H1 (cell line): ENCODE measurements around the gene THBD. TPM values are rescaled to one million over a fixed set of nuclear protein-coding genes. Genes with fewer than 3 reads are reported as not detected.

Experiments
- CTCF ChIA-PET: fragments of 300-600 bp; sonication (Branson Sonifier 250); formaldehyde crosslinking; loops from one replicate; lab custom pipeline; 2021; ENCODE audit not compliant: partially characterized antibody; lab: Charles Lee
- POLR2A ChIA-PET: fragments of 300-600 bp; sonication (Branson Sonifier 250); formaldehyde crosslinking; loops from one replicate; lab custom pipeline; 2021; ENCODE audit warnings: inconsistent platforms; ENCODE audit not compliant: partially characterized antibody; lab: Charles Lee
- DNase-seq, 2 experiments: peaks; one replicate each; pipeline versions ENCODE4 v3.0.0 to v3.0.0-alpha.2; 2010 to 2022; ENCODE audit warnings: low spot score in 2 of 2, low read depth in 1 of 2, mixed read lengths in 1 of 2
- FAIRE-seq: peaks from 2 replicates; lab custom pipeline; 2011; peaks lifted over from hg19 to GRCh38; lab: Jason Lieb, UNC
- H2AFZ ChIP-seq: 2 replicates; pipeline ENCODE4 v1.8.1; 2012; ENCODE audit warnings: low read length, inconsistent platforms
- H2AK5ac ChIP-seq: 2 replicates; pipeline ENCODE4 v1.6.1; 2013; ENCODE audit warnings: low read depth, low read length
- H2BK120ac ChIP-seq: replicated peaks from 2 replicates; pipeline ENCODE3; 2013; ENCODE audit warnings: low read depth, low read length, inconsistent platforms
- H2BK12ac ChIP-seq: 2 replicates; pipeline ENCODE4 v1.6.1; 2013; ENCODE audit warnings: low read depth, low read length
- H2BK15ac ChIP-seq: 2 replicates; pipeline ENCODE4 v1.6.1; 2013; ENCODE audit warnings: low read length
- H2BK20ac ChIP-seq: 2 replicates; pipeline ENCODE4 v1.6.1; 2013; ENCODE audit warnings: low read length
- H2BK5ac ChIP-seq: 2 replicates; pipeline ENCODE4 v1.6.1; 2013; ENCODE audit warnings: low read depth, low read length
- H3K14ac ChIP-seq: 2 replicates; pipeline ENCODE4 v1.6.1; 2013; ENCODE audit warnings: inconsistent platforms; ENCODE audit not compliant: insufficient read length
- H3K18ac ChIP-seq: 2 replicates; pipeline ENCODE4 v1.6.1; 2013; ENCODE audit warnings: low read length; ENCODE audit errors: extremely low read depth
- H3K23ac ChIP-seq: 2 replicates; pipeline ENCODE4 v1.6.1; 2013; ENCODE audit warnings: inconsistent platforms; ENCODE audit not compliant: insufficient read length
- H3K23me2 ChIP-seq: 2 replicates; pipeline ENCODE4 v1.6.1; 2013; ENCODE audit warnings: low read depth, low read length
- H3K27ac ChIP-seq: 2 replicates; pipeline ENCODE4 v1.6.1; 2011; ENCODE audit warnings: low read depth, low read length, inconsistent platforms
- H3K27me3 ChIP-seq, 4 experiments: replicated peaks in 1 of 4; 1 replicate in 1 of 4; 2 replicates in 3 of 4; pipeline versions ENCODE4 v1.6.1 to v1.8.1; 2011 to 2013; ENCODE audit warnings: low read length in 3 of 4, mild to moderate bottlenecking in 3 of 4, inconsistent platforms in 2 of 4, mixed read lengths in 2 of 4, moderate library complexity in 1 of 4; ENCODE audit not compliant: control insufficient read depth in 3 of 4, insufficient read depth in 3 of 4; ENCODE audit errors: extremely low read depth in 1 of 4
- H3K36me3 ChIP-seq, 4 experiments: 2 replicates each; pipeline versions ENCODE4 v1.6.1 to v1.8.1; 2011 to 2013; ENCODE audit warnings: mild to moderate bottlenecking in 4 of 4, low read length in 3 of 4, moderate library complexity in 2 of 4, control low read depth in 1 of 4, inconsistent platforms in 1 of 4; ENCODE audit not compliant: insufficient read depth in 4 of 4, control insufficient read depth in 2 of 4
- H3K4ac ChIP-seq: replicated peaks from 2 replicates; pipeline ENCODE3; 2013; ENCODE audit warnings: low read length, low read depth, mixed read lengths, inconsistent platforms; ENCODE audit not compliant: insufficient read length
- H3K4me1 ChIP-seq, 4 experiments: replicated peaks in 1 of 4; 1 replicate in 1 of 4; 2 replicates in 3 of 4; pipeline versions ENCODE4 v1.6.1 to v1.8.1; 2011 to 2013; ENCODE audit warnings: low read length in 3 of 4, inconsistent platforms in 2 of 4, mixed read lengths in 1 of 4; ENCODE audit not compliant: insufficient read depth in 4 of 4, control insufficient read depth in 3 of 4
- H3K4me2 ChIP-seq, 2 experiments: 2 replicates each; pipeline versions ENCODE4 v1.6.1 to v1.8.1; 2011 to 2013; ENCODE audit warnings: low read depth in 2 of 2, low read length in 2 of 2, control low read depth in 1 of 2, inconsistent platforms in 1 of 2, mild to moderate bottlenecking in 1 of 2; ENCODE audit not compliant: insufficient read depth in 1 of 2
- H3K4me3 ChIP-seq, 4 experiments: fragments of 200-600, 300-600 bp in 1 of 4; sonication (generic), shearing (Covaris generic), sonication (Bioruptor Twin) in 1 of 4; 2 replicates each; pipeline versions ENCODE4 v1.5.1 to v1.8.1; 2011 to 2016; ENCODE audit warnings: low read length in 4 of 4, low read depth in 3 of 4, control low read depth in 2 of 4, inconsistent platforms in 2 of 4, mild to moderate bottlenecking in 2 of 4, mixed read lengths in 1 of 4, moderate library complexity in 1 of 4; ENCODE audit not compliant: insufficient read depth in 2 of 4; ENCODE audit errors: extremely low read depth in 1 of 4
- H3K56ac ChIP-seq: replicated peaks from 2 replicates; pipeline ENCODE3; 2013; ENCODE audit warnings: low read depth, mild to moderate bottlenecking, mixed read lengths, low read length, inconsistent platforms; ENCODE audit not compliant: insufficient read length
- H3K79me1 ChIP-seq: 2 replicates; pipeline ENCODE4 v1.6.1; 2013; ENCODE audit warnings: low read depth, low read length, control low read depth
- H3K79me2 ChIP-seq, 2 experiments: 2 replicates each; pipeline versions ENCODE4 v1.6.1 to v1.8.1; 2012 to 2013; ENCODE audit warnings: low read length in 2 of 2, mild to moderate bottlenecking in 2 of 2, inconsistent platforms in 1 of 2; ENCODE audit not compliant: insufficient read depth in 2 of 2, control insufficient read depth in 1 of 2
- H3K9ac ChIP-seq, 4 experiments: replicated peaks in 1 of 4; 1 replicate in 1 of 4; 2 replicates in 3 of 4; pipeline versions ENCODE4 v1.6.1 to v1.8.1; 2011 to 2013; ENCODE audit warnings: low read depth in 3 of 4, low read length in 3 of 4, control low read depth in 2 of 4, mild to moderate bottlenecking in 2 of 4, moderate library complexity in 2 of 4, inconsistent platforms in 1 of 4; ENCODE audit errors: extremely low read depth in 1 of 4
- H3K9me3 ChIP-seq, 2 experiments: 2 replicates each; pipeline versions ENCODE4 v1.6.1 to v1.8.1; 2012 to 2013; ENCODE audit warnings: mild to moderate bottlenecking in 2 of 2, moderate library complexity in 2 of 2, control low read depth in 1 of 2, inconsistent platforms in 1 of 2, low read depth in 1 of 2, low read length in 1 of 2, mixed read lengths in 1 of 2; ENCODE audit not compliant: insufficient read depth in 2 of 2
- H4K20me1 ChIP-seq, 2 experiments: replicated peaks in 1 of 2; 2 replicates each; pipeline versions ENCODE3 to v1.8.1; 2011 to 2013; ENCODE audit warnings: inconsistent platforms in 2 of 2, low read length in 2 of 2, mild to moderate bottlenecking in 1 of 2; ENCODE audit not compliant: insufficient read depth in 2 of 2, control insufficient read depth in 1 of 2
- H4K5ac ChIP-seq: 2 replicates; pipeline ENCODE4 v1.6.1; 2013; ENCODE audit warnings: low read length, low read depth, mixed read lengths, inconsistent platforms; ENCODE audit not compliant: insufficient read length
- H4K8ac ChIP-seq: 2 replicates; pipeline ENCODE4 v1.8.0; 2013; ENCODE audit warnings: mild to moderate bottlenecking, moderate library complexity, low read length, inconsistent platforms; ENCODE audit not compliant: insufficient read depth; ENCODE audit errors: extremely low read depth
- H4K91ac ChIP-seq: replicated peaks from 2 replicates; pipeline ENCODE3; 2013; ENCODE audit warnings: low read length, mixed read lengths, inconsistent platforms; ENCODE audit not compliant: insufficient read length
- ATF2 ChIP-seq: IDR thresholded peaks from 2 replicates; pipeline ENCODE4 v1.6.1; 2012; ENCODE audit warnings: low read length, inconsistent platforms
- BACH1 ChIP-seq: IDR thresholded peaks from 2 replicates; pipeline ENCODE4 v1.6.1; 2012; ENCODE audit warnings: low read length, improper control_type of control experiment
- CEBPB ChIP-seq: IDR thresholded peaks from 2 replicates; pipeline ENCODE4 v1.6.1; 2012; ENCODE audit warnings: low read depth, low read length
- E2F6 ChIP-seq: IDR thresholded peaks from 2 replicates; pipeline ENCODE4 v1.6.1; 2012; ENCODE audit warnings: inconsistent platforms
- GABPA ChIP-seq: IDR thresholded peaks from 2 replicates; pipeline ENCODE4 v1.6.1; 2011; ENCODE audit warnings: mild to moderate bottlenecking, low read length, moderate library complexity, borderline replicate concordance; ENCODE audit not compliant: insufficient read depth
- GTF2F1 ChIP-seq: IDR thresholded peaks from 2 replicates; pipeline ENCODE4 v1.6.1; 2012; ENCODE audit warnings: low read depth, low read length, improper control_type of control experiment, borderline replicate concordance
- HDAC2 ChIP-seq, 2 experiments: fragments of 300-600 bp in 1 of 2; sonication (generic) in 1 of 2; IDR thresholded peaks; 2 replicates each; pipeline ENCODE4 v1.6.1; 2011 to 2012; ENCODE audit warnings: low read depth in 2 of 2, low read length in 2 of 2, mild to moderate bottlenecking in 2 of 2, moderate library complexity in 2 of 2, borderline replicate concordance in 1 of 2, inconsistent platforms in 1 of 2
- JUND ChIP-seq: IDR thresholded peaks from 2 replicates; pipeline ENCODE4 v1.6.1; 2011; ENCODE audit warnings: mild to moderate bottlenecking, improper control_type of control experiment, low read length
- RXRA ChIP-seq: IDR thresholded peaks from 2 replicates; pipeline ENCODE4 v1.6.1; 2011; ENCODE audit warnings: low read depth, mild to moderate bottlenecking, low read length, moderate library complexity; ENCODE audit not compliant: insufficient read depth
- SIX5 ChIP-seq: IDR thresholded peaks from 2 replicates; pipeline ENCODE4 v1.6.1; 2011; ENCODE audit warnings: mild to moderate bottlenecking, low read depth, low read length
- SP1 ChIP-seq: IDR thresholded peaks from 2 replicates; pipeline ENCODE4 v1.6.1; 2011; ENCODE audit warnings: low read depth, low read length
- WGBS, 2 experiments: shearing (Covaris generic) in 1 of 2; methylation state at CpG; one replicate each; pipeline versions ENCODE4 v1.1.6 to v1.1.7; 2013 to 2015; ENCODE audit warnings: low lambda C conversion rate in 2 of 2, mixed read lengths in 2 of 2, inconsistent platforms in 1 of 2, low coverage in 1 of 2, missing lambda C conversion rate in 1 of 2; ENCODE audit not compliant: insufficient replicate concordance in 2 of 2, insufficient coverage in 1 of 2, insufficient read length in 1 of 2; ENCODE audit errors: extremely low coverage in 1 of 2, missing lambda C conversion rate in 1 of 2; 5-methylcytosine and 5-hydroxymethylcytosine counted together
- polyA plus RNA-seq, 7 experiments: library from polyadenylated mRNA; depleted of rRNA in 3 of 7; stranded (reverse) in 5 of 7; unstranded in 2 of 7; fragments of >200 nt in 5 of 7; fragments of 200-250 nt in 2 of 7; gene quantifications; 1 replicate in 5 of 7; 2 replicates in 1 of 7; 4 replicates in 1 of 7; pipeline versions ENCODE4 v1.2.1 to v1.2.3, GENCODE V29; 2011 to 2013; ENCODE audit warnings: missing spikeins in 2 of 7, mixed read lengths in 2 of 7
- total RNA-seq: library from RNA; stranded (reverse); fragmentation: NEBNext Ultra II Directional; extraction: Animal tissue kit (Norgen Biotek cat#: 25700); gene quantifications from 2 replicates; pipeline ENCODE4 v1.2.1, GENCODE V29; 2021

THBD gene
- total and polyA plus RNA-seq, 2 of the 8 experiments (the other 6 are each of a cell fraction or from before 2014, with no cell fraction given): 0.21 to 0.43 TPM

- CTCF ChIA-PET: interaction anchor here (0.7 to 4.8 kb wide), 8 partner anchors 9 to 387 kb away, joined by 3 to 43 read pairs (median 6); partner anchors contain the start of gene THBD
- no peak overlapping the region for H4K8ac ChIP-seq
- no peaks in the 10 kb centered on the region for H3K27me3 ChIP-seq
- TF ChIP-seq ATF2: no peak
- no peak for TF ChIP-seq SP1
- no peak for TF ChIP-seq BACH1
- no peak for TF ChIP-seq E2F6
- TF ChIP-seq HDAC2 (IDR thresholded peaks at IDR 0.05; ENCODE audit: borderline replicate concordance in 1 of 2, low read depth in 2 of 2, low read length in 2 of 2): no peak
- TF ChIP-seq SIX5: no peak
- no peak for TF ChIP-seq RXRA
- TF ChIP-seq JUND: no peak
- no peak for TF ChIP-seq GABPA
- no peak for TF ChIP-seq GTF2F1
- TF ChIP-seq CEBPB: no peak
- no peak overlapping the region for H4K91ac ChIP-seq
- H3K79me1 ChIP-seq: no peaks in the 10 kb centered on the region
- DNase-seq (no peak), FAIRE-seq (no peak)
- H2AFZ ChIP-seq: no peak overlapping the region
- no peak overlapping the region for H2BK20ac ChIP-seq
- POLR2A ChIA-PET: no interaction called here
- H2BK12ac ChIP-seq: no peak overlapping the region
- no peak overlapping the region for H3K23ac ChIP-seq
- no peak overlapping the region for H3K27ac ChIP-seq
- H2BK5ac ChIP-seq: no peak overlapping the region
- no peak overlapping the region for H2AK5ac ChIP-seq
- H3K9me3 ChIP-seq: no peaks in the 10 kb centered on the region
- no peaks in the 10 kb centered on the region for H3K79me2 ChIP-seq
- H3K23me2 ChIP-seq: no peaks in the 10 kb centered on the region
- WGBS, 2 experiments: 88% methylated on average over 10 of the region's 10 CpGs; no CpG with 5 or more reads in 1 of the 2 experiments
- H4K20me1 ChIP-seq: no peaks in the 10 kb centered on the region
- peaks cover 0 to 7% (median 0%) of the 10 kb centered on the region in 4 experiments; a peak in 1 of 7 replicates for H3K4me1 ChIP-seq
- H3K36me3 ChIP-seq: no peaks in the 10 kb centered on the region
- H3K4ac ChIP-seq: no peak overlapping the region
- H3K14ac ChIP-seq: no peak overlapping the region
- no peak overlapping the region for H3K4me2 ChIP-seq
- no peak overlapping the region for H3K18ac ChIP-seq
- no peak overlapping the region for H3K4me3 ChIP-seq
- no peak overlapping the region for H2BK120ac ChIP-seq
- no peak overlapping the region for H4K5ac ChIP-seq
- H3K56ac ChIP-seq: no peak overlapping the region
- no peak overlapping the region for H3K9ac ChIP-seq
- H2BK15ac ChIP-seq: no peak overlapping the region
These were observed 31.0 kb upstream of the THBD start for GRCh38 chr20:23080521-23080920.
